Spleen (tissue), 7 donors: Measurements from ENCODE around the gene RNASE13.
A peak's percentile ranks its signal among the peaks of the same experiment; 100 is the strongest.

Experiments
- POLR2A ChIP-seq, 3 donors: fragments of 450-650 bp; IDR thresholded peaks; one replicate each; pipeline ENCODE4 v1.5.1; 2017; ENCODE audit warnings: antibody characterized with exemption in 3 of 3, mild to moderate bottlenecking in 1 of 3
- POLR2AphosphoS5 ChIP-seq, 3 donors: sonication (generic); formaldehyde crosslinking; IDR thresholded peaks; one replicate each; pipeline ENCODE4 v1.5.1; 2017; ENCODE audit warnings: antibody characterized with exemption in 3 of 3
- TF ChIP-seq, protein P1 (sequence below), 11 experiments: fragments of 200-600 bp in 7 of 11; fragments of 450-650 bp in 4 of 11; sonication (generic) in 4 of 11; IDR thresholded peaks in 8 of 11; conservative IDR thresholded peaks in 3 of 11; 1 replicate in 7 of 11; 2 replicates in 4 of 11; pipeline versions ENCODE4 v1.4.0 to v1.8.0; 2016 to 2021; ENCODE audit warnings: antibody characterized with exemption in 11 of 11, inconsistent platforms in 4 of 11, mild to moderate bottlenecking in 1 of 11
- donor health status: DM: no; HTN: no; CAD: no; lungs with moderate emphysema.
- donor health status: DM: no; HTN: no; CAD: no.
- donor health status: DM: no; HTN: no; CAD: no.

DNA sequence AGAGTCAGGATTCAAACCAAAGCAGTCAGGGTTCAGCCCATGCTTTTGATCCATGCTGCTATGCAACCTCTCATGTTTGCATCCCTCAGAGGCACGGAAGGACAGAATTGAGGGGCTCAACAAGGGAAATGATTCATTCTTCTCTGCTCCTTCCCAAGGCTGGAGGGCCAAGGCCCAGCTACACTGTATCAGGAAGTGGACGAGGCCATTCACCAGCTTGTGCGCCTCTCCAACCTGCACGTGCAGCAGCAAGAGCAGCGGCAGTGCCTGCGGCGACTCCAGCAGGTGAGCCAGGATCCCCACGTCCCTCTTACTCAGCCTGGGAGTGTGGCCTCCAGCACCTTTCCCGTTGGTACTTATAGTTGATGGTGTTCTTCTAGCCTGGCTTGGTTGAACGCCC, 44.1 kb upstream of the RNASE13 start:
- TF ChIP-seq, protein P1, sequence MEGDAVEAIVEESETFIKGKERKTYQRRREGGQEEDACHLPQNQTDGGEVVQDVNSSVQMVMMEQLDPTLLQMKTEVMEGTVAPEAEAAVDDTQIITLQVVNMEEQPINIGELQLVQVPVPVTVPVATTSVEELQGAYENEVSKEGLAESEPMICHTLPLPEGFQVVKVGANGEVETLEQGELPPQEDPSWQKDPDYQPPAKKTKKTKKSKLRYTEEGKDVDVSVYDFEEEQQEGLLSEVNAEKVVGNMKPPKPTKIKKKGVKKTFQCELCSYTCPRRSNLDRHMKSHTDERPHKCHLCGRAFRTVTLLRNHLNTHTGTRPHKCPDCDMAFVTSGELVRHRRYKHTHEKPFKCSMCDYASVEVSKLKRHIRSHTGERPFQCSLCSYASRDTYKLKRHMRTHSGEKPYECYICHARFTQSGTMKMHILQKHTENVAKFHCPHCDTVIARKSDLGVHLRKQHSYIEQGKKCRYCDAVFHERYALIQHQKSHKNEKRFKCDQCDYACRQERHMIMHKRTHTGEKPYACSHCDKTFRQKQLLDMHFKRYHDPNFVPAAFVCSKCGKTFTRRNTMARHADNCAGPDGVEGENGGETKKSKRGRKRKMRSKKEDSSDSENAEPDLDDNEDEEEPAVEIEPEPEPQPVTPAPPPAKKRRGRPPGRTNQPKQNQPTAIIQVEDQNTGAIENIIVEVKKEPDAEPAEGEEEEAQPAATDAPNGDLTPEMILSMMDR (IDR thresholded peaks at IDR 0.05 in 8 of 11, conservative IDR thresholded peaks at IDR 0.05 in 3 of 11) = no peak
- TF ChIP-seq POLR2AphosphoS5 (IDR thresholded peaks at IDR 0.05) (peak; percentile 82 to 88 (median 87)), POLR2A (IDR thresholded peaks at IDR 0.05) (no peak)
